Measurements from ENCODE around the gene UBE2V1. TPM values are rescaled to one million over a fixed set of nuclear protein-coding genes. Genes with fewer than 3 reads are reported as not detected.

The UBE2V1 gene
- total RNA-seq, 2 experiments from 2014 or later, result 57.3 to 143 TPM

DNA sequence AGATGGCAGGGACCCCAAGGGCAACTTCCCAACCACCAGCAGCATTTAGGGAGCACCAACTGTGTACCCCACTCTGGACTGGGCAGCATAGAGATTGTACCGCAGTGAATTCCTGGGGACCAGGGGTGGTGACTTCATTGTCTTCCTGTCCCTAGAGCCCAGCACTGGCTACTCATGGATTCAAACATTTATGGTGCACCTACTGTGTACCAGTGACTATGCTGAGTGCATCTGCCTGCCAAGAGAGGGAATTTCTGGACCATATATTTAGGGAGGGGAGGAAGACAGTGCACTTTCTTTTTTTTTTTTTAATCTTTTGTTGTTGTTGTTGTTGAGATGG lies 55.3 kb downstream of the UBE2V1 start:
- no peak overlapping the region for H3K4me3 ChIP-seq (ENCODE audit: low read depth, low read length, poor library complexity, severe bottlenecking)
- no peak for TF ChIP-seq EZH2phosphoT487 (IDR thresholded peaks at IDR 0.05; ENCODE audit: borderline replicate concordance, low read depth, low read length)
- TF ChIP-seq, protein P1, sequence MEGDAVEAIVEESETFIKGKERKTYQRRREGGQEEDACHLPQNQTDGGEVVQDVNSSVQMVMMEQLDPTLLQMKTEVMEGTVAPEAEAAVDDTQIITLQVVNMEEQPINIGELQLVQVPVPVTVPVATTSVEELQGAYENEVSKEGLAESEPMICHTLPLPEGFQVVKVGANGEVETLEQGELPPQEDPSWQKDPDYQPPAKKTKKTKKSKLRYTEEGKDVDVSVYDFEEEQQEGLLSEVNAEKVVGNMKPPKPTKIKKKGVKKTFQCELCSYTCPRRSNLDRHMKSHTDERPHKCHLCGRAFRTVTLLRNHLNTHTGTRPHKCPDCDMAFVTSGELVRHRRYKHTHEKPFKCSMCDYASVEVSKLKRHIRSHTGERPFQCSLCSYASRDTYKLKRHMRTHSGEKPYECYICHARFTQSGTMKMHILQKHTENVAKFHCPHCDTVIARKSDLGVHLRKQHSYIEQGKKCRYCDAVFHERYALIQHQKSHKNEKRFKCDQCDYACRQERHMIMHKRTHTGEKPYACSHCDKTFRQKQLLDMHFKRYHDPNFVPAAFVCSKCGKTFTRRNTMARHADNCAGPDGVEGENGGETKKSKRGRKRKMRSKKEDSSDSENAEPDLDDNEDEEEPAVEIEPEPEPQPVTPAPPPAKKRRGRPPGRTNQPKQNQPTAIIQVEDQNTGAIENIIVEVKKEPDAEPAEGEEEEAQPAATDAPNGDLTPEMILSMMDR (conservative IDR thresholded peaks at IDR 0.05; ENCODE audit: low read length), result no peak
- H3K9me2 ChIP-seq (ENCODE audit: insufficient read depth, low read length), result no peaks in the 10 kb centered on the region
- intact Hi-C loops (cut with micrococcal nuclease; ENCODE audit: unreplicated experiment), result no loop called here
- H3K4me2 ChIP-seq (ENCODE audit: low read length), result no peak overlapping the region
- ChIA-PET CTCF (ENCODE audit: unreplicated experiment) (no interaction called here), POLR2A (no interaction called here)
- no peaks in the 10 kb centered on the region for H3K9me3 ChIP-seq (ENCODE audit: low read length)
- H2AFZ ChIP-seq (ENCODE audit: low read length), result no peak overlapping the region
- H3K79me2 ChIP-seq (ENCODE audit: insufficient read depth, low read depth, low read length), result no peaks in the 10 kb centered on the region
- no peak for DNase-seq (ENCODE audit: low spot score)
- H4K20me1 ChIP-seq (ENCODE audit: insufficient read depth, low read length), result no peaks in the 10 kb centered on the region
- BruUV-seq (replicated peaks), result no TSS peak
- H3K27ac ChIP-seq (ENCODE audit: low read depth, low read length, poor library complexity, severe bottlenecking), result no peak overlapping the region
- H3K36me3 ChIP-seq (ENCODE audit: insufficient read depth, low read length), result no peaks in the 10 kb centered on the region
- H3K4me1 ChIP-seq (ENCODE audit: insufficient read depth, low read length, poor library complexity, severe bottlenecking), result peaks cover 7% of the 10 kb centered on the region

DNA sequence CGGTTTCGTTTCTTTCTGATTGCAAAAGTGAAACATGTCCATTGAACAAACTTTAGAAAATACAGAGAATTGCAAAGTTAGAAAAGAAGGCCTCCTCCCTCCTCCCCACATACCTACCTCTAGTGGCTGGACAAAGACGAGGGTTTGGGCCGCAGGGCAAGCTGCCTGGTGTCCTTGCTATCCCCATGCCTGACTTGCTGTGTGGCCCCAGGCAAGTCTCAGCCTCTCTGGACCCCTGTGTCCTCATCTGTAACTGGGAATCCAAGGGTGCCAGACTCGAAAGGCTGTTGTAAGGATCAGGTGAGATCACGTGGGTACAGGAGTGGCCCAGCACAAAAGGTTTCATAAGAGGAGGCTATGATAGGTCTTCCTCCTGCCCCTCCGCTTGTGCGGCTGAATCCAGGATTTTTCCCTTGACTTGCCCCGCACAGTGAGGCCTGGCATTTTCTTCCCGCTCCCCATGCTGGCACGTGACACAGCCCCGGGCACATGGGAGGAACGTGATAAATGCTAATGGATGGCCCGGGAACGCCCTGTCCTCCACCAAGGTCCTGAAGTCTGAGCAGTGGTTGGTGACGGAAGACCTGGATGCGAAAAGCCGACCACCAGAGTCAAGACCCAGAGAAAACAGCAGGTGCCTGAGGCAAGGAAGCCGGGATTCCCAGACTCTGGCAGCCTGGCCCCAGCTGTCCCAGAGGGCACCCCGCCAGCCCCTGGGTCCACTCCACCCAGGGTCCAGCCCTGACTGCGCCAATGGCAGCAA lies 55.8 kb downstream of the UBE2V1 start:
- no peaks in the 10 kb centered on the region for H3K36me3 ChIP-seq (ENCODE audit: insufficient read depth, low read length)
- intact Hi-C loops (cut with micrococcal nuclease; ENCODE audit: unreplicated experiment), result no loop called here
- no peak overlapping the region for H2AFZ ChIP-seq (ENCODE audit: low read length)
- H3K9me3 ChIP-seq (ENCODE audit: low read length), result no peaks in the 10 kb centered on the region
- no peaks in the 10 kb centered on the region for H3K79me2 ChIP-seq (ENCODE audit: insufficient read depth, low read depth, low read length)
- TF ChIP-seq, protein P1 (conservative IDR thresholded peaks at IDR 0.05; ENCODE audit: low read length), result no peak
- TF ChIP-seq EZH2phosphoT487 (IDR thresholded peaks at IDR 0.05; ENCODE audit: borderline replicate concordance, low read depth, low read length), result no peak
- DNase-seq (ENCODE audit: low spot score), result no peak
- no peak overlapping the region for H3K4me2 ChIP-seq (ENCODE audit: low read length)
- H3K9me2 ChIP-seq (ENCODE audit: insufficient read depth, low read length), result no peaks in the 10 kb centered on the region
- H3K4me1 ChIP-seq (ENCODE audit: insufficient read depth, low read length, poor library complexity, severe bottlenecking), result peaks cover 7% of the 10 kb centered on the region
- no peak overlapping the region for H3K4me3 ChIP-seq (ENCODE audit: low read depth, low read length, poor library complexity, severe bottlenecking)
- POLR2A ChIA-PET, result no interaction called here
- CTCF ChIA-PET (ENCODE audit: unreplicated experiment), result no interaction called here
- no peaks in the 10 kb centered on the region for H4K20me1 ChIP-seq (ENCODE audit: insufficient read depth, low read length)
- no TSS peak for BruUV-seq (replicated peaks)
- H3K27ac ChIP-seq (ENCODE audit: low read depth, low read length, poor library complexity, severe bottlenecking), result no peak overlapping the region

DNA sequence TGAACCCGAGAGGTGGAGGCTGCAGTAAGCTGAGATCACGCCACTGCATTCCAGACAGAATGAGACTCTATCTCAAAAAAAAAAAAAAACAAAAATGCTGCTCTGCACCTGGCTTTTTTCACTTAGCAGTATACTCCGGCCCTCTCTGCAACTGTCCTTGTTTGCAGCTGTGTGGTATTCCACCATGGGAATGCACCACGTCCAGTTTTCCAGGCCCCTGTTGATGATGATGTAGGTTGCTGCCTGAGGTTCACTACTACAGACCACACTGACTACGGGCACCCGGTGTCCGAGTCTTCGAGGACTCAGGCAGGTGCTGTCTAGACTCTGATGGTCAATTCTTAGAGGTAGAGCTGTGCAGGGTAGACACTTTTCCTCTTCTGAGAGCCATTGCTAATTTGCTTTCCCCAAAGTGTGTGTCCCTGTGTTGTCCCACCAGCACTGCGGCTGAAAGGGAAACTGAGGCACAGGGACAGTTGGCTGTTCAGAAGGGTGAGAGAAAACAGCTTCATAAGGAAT lies 56.5 kb downstream of the UBE2V1 start:
- Histone ChIP-seq H3K9me2 (ENCODE audit: insufficient read depth, low read length) (no peaks in the 10 kb centered on the region), H3K4me3 (ENCODE audit: low read depth, low read length, poor library complexity, severe bottlenecking) (no peak overlapping the region), H3K36me3 (ENCODE audit: insufficient read depth, low read length) (no peaks in the 10 kb centered on the region), H4K20me1 (ENCODE audit: insufficient read depth, low read length) (no peaks in the 10 kb centered on the region), H3K9me3 (ENCODE audit: low read length) (no peaks in the 10 kb centered on the region), H3K27ac (ENCODE audit: low read depth, low read length, poor library complexity, severe bottlenecking) (no peak overlapping the region), H2AFZ (ENCODE audit: low read length) (no peak overlapping the region), H3K4me1 (ENCODE audit: insufficient read depth, low read length, poor library complexity, severe bottlenecking) (peaks cover 7% of the 10 kb centered on the region), H3K4me2 (ENCODE audit: low read length) (no peak overlapping the region), H3K79me2 (ENCODE audit: insufficient read depth, low read depth, low read length) (no peaks in the 10 kb centered on the region)
- BruUV-seq (replicated peaks), result no TSS peak
- TF ChIP-seq, protein P1 (conservative IDR thresholded peaks at IDR 0.05; ENCODE audit: low read length), result no peak
- CTCF ChIA-PET (ENCODE audit: unreplicated experiment), result no interaction called here
- POLR2A ChIA-PET, result no interaction called here
- intact Hi-C loops (cut with micrococcal nuclease; ENCODE audit: unreplicated experiment), result no loop called here
- DNase-seq (ENCODE audit: low spot score), result no peak
